ENCODE results near the gene XPO5.
A peak's percentile ranks its signal among the peaks of the same experiment; 100 is the strongest.

Gene XPO5

GRCh38 chr6:43509142-43509983 is 66.5 kb downstream of the XPO5 start:
- Histone ChIP-seq H3K27ac (ENCODE audit: low read depth in 2 of 2, low read length in 2 of 2) (no peak overlapping the region), H3K4me1 (ENCODE audit: control insufficient read depth in 2 of 2, insufficient read depth in 2 of 2, low read length in 2 of 2) (peaks cover 18 to 20% of the 10 kb centered on the region in 2 donors), H3K9ac (ENCODE audit: low read depth in 1 of 2, low read length in 2 of 2) (peak overlapping the region in 1 of 2 donors; percentile 44), H3K4me3 (ENCODE audit: low read length in 2 of 2) (peak overlapping the region; percentile 60 to 61), H3K27me3 (ENCODE audit: control insufficient read depth in 2 of 2, insufficient read depth in 2 of 2, low read length in 2 of 2) (peaks cover 8% of the 10 kb centered on the region in 2 donors), H3K9me3 (ENCODE audit: control insufficient read depth in 2 of 2, low read length in 2 of 2) (no peaks in the 10 kb centered on the region), H3K36me3 (ENCODE audit: control insufficient read depth in 2 of 2, insufficient read depth in 2 of 2, low read length in 2 of 2) (peaks cover 33 to 44% of the 10 kb centered on the region in 2 donors)

GRCh38 chr6:43508481-43509141 is 67.2 kb downstream of the XPO5 start:
- peaks cover 8% of the 10 kb centered on the region in 2 donors for H3K27me3 ChIP-seq (ENCODE audit: control insufficient read depth in 2 of 2, insufficient read depth in 2 of 2, low read length in 2 of 2)
- no peak overlapping the region for H3K9ac ChIP-seq (ENCODE audit: low read depth in 1 of 2, low read length in 2 of 2)
- H3K9me3 ChIP-seq (ENCODE audit: control insufficient read depth in 2 of 2, low read length in 2 of 2) = no peaks in the 10 kb centered on the region
- no peak overlapping the region for H3K27ac ChIP-seq (ENCODE audit: low read depth in 2 of 2, low read length in 2 of 2)
- peak overlapping the region in 1 of 2 donors; percentile 61 for H3K4me3 ChIP-seq (ENCODE audit: low read length in 2 of 2)
- peaks cover 18 to 20% of the 10 kb centered on the region in 2 donors for H3K4me1 ChIP-seq (ENCODE audit: control insufficient read depth in 2 of 2, insufficient read depth in 2 of 2, low read length in 2 of 2)
- peaks cover 34 to 38% of the 10 kb centered on the region in 2 donors for H3K36me3 ChIP-seq (ENCODE audit: control insufficient read depth in 2 of 2, insufficient read depth in 2 of 2, low read length in 2 of 2)

DNA sequence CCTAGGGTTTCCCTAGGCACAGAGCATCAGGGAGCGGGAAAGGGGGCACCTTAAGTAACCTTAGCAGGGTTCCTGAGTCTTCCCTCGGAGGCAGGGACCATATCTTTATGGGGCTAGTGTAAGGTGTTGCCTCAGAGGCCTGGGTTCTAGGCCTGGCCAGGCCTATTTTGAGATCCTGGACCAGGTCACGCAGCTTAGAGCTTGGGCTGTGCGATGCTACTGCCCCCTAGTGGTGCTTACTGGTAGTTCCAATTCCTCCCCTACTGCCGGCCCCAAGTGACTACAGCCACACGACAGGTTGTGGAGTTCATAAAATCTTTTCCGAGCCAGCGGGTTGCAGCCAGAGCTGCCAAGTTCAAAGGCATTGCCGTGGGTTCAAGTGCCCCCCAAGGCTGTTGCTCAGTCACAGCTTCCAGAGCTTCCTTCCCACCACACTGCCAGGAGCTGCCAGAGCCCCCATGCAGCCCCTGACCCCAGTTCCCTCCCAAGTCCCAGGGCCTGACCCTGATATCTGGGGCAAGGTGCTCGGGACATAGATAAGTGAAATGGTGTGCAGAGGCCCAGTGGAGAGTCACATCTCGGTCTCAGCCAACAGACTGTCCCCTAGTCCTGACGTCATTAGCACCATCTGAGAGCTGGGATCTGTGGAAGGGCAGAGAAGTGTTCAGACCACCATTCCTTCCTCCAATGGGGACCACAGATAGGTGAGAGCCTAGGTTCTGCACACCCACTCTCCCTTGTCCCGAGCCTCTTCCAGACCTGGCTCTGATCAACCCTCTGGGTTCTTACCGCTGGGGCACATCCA is 69.0 kb downstream of the XPO5 start:
- no peak overlapping the region for H3K4me3 ChIP-seq (ENCODE audit: low read length in 2 of 2)
- peaks cover 29 to 38% of the 10 kb centered on the region in 2 donors for H3K36me3 ChIP-seq (ENCODE audit: control insufficient read depth in 2 of 2, insufficient read depth in 2 of 2, low read length in 2 of 2)
- H3K4me1 ChIP-seq (ENCODE audit: control insufficient read depth in 2 of 2, insufficient read depth in 2 of 2, low read length in 2 of 2) = peaks cover 18 to 20% of the 10 kb centered on the region in 2 donors
- H3K27ac ChIP-seq (ENCODE audit: low read depth in 2 of 2, low read length in 2 of 2) = no peak overlapping the region
- peaks cover 8% of the 10 kb centered on the region in 2 donors for H3K27me3 ChIP-seq (ENCODE audit: control insufficient read depth in 2 of 2, insufficient read depth in 2 of 2, low read length in 2 of 2)
- H3K9ac ChIP-seq (ENCODE audit: low read depth in 1 of 2, low read length in 2 of 2) = no peak overlapping the region
- H3K9me3 ChIP-seq (ENCODE audit: control insufficient read depth in 2 of 2, low read length in 2 of 2) = no peaks in the 10 kb centered on the region

- H3K9ac ChIP-seq (ENCODE audit: low read depth in 1 of 2, low read length in 2 of 2) = no peak overlapping the region
- peaks cover 17 to 18% of the 10 kb centered on the region in 2 donors for H3K4me1 ChIP-seq (ENCODE audit: control insufficient read depth in 2 of 2, insufficient read depth in 2 of 2, low read length in 2 of 2)
- H3K36me3 ChIP-seq (ENCODE audit: control insufficient read depth in 2 of 2, insufficient read depth in 2 of 2, low read length in 2 of 2) = peaks cover 27 to 35% of the 10 kb centered on the region in 2 donors
- no peak overlapping the region for H3K27ac ChIP-seq (ENCODE audit: low read depth in 2 of 2, low read length in 2 of 2)
- peaks cover 8% of the 10 kb centered on the region in 2 donors for H3K27me3 ChIP-seq (ENCODE audit: control insufficient read depth in 2 of 2, insufficient read depth in 2 of 2, low read length in 2 of 2)
- no peaks in the 10 kb centered on the region for H3K9me3 ChIP-seq (ENCODE audit: control insufficient read depth in 2 of 2, low read length in 2 of 2)
- no peak overlapping the region for H3K4me3 ChIP-seq (ENCODE audit: low read length in 2 of 2)
Measured at GRCh38 chr6:43506171-43506570, 69.7 kb downstream of the XPO5 start.

DNA sequence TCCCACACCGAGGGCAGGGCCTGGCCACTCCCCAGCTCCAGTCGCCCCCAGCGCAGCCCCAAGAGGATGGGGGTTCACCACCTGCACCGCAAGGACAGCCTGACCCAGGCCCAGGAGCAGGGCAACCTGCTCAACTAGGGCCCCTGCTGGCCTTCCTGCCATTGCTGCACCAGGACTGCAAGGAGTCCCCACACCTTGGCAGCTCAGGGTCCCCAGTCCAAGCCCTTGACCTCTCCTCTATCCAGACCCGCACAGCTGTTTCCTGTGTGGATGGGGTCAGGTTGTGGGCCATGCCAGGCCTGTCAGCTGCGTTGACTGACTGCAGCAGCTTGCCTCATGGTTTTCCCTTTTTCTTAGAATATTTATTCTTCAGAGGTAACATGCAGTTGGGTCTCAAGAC is 70.1 kb downstream of the XPO5 start:
- Histone ChIP-seq H3K9ac (ENCODE audit: low read depth in 1 of 2, low read length in 2 of 2) (no peak overlapping the region), H3K4me1 (ENCODE audit: control insufficient read depth in 2 of 2, insufficient read depth in 2 of 2, low read length in 2 of 2) (peaks cover 13 to 14% of the 10 kb centered on the region in 2 donors), H3K36me3 (ENCODE audit: control insufficient read depth in 2 of 2, insufficient read depth in 2 of 2, low read length in 2 of 2) (peaks cover 32 to 38% of the 10 kb centered on the region in 2 donors), H3K27ac (ENCODE audit: low read depth in 2 of 2, low read length in 2 of 2) (no peak overlapping the region), H3K9me3 (ENCODE audit: control insufficient read depth in 2 of 2, low read length in 2 of 2) (no peaks in the 10 kb centered on the region), H3K4me3 (ENCODE audit: low read length in 2 of 2) (no peak overlapping the region), H3K27me3 (ENCODE audit: control insufficient read depth in 2 of 2, insufficient read depth in 2 of 2, low read length in 2 of 2) (peaks cover 8% of the 10 kb centered on the region in 2 donors)

- Histone ChIP-seq H3K4me1 (ENCODE audit: control insufficient read depth in 2 of 2, insufficient read depth in 2 of 2, low read length in 2 of 2) (peaks cover 9 to 10% of the 10 kb centered on the region in 2 donors), H3K9me3 (ENCODE audit: control insufficient read depth in 2 of 2, low read length in 2 of 2) (no peaks in the 10 kb centered on the region), H3K27ac (ENCODE audit: low read depth in 2 of 2, low read length in 2 of 2) (no peak overlapping the region), H3K9ac (ENCODE audit: low read depth in 1 of 2, low read length in 2 of 2) (no peak overlapping the region), H3K36me3 (ENCODE audit: control insufficient read depth in 2 of 2, insufficient read depth in 2 of 2, low read length in 2 of 2) (peaks cover 37 to 45% of the 10 kb centered on the region in 2 donors), H3K27me3 (ENCODE audit: control insufficient read depth in 2 of 2, insufficient read depth in 2 of 2, low read length in 2 of 2) (peaks cover 8% of the 10 kb centered on the region in 2 donors), H3K4me3 (ENCODE audit: low read length in 2 of 2) (no peak overlapping the region)
Measured at GRCh38 chr6:43504756-43505593, 70.9 kb downstream of the XPO5 start.

DNA sequence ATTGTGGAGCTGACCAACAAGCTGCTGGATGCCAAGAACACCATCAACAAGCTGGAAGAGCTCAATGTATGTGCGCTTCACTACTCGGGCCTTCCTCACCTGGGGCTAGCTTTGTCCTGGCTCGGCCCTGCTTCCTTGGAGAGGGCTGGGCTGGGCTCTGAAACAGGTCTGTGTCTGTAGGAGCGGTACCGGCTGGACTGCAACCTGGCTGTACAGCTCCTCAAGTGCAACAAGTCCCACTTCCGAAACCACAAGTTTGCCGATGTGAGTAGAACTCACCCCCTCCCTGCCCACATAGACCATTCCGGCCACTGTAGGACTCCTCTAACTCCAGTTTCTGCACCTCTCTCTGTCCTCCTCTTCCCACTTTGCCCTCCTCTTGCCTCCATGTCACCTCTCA is 72.4 kb downstream of the XPO5 start:
- no peak overlapping the region for H3K4me3 ChIP-seq (ENCODE audit: low read length in 2 of 2)
- no peaks in the 10 kb centered on the region for H3K9me3 ChIP-seq (ENCODE audit: control insufficient read depth in 2 of 2, low read length in 2 of 2)
- peaks cover under 1 to 3% of the 10 kb centered on the region in 2 donors for H3K4me1 ChIP-seq (ENCODE audit: control insufficient read depth in 2 of 2, insufficient read depth in 2 of 2, low read length in 2 of 2)
- peaks cover 4 to 8% of the 10 kb centered on the region in 2 donors for H3K27me3 ChIP-seq (ENCODE audit: control insufficient read depth in 2 of 2, insufficient read depth in 2 of 2, low read length in 2 of 2)
- no peak overlapping the region for H3K9ac ChIP-seq (ENCODE audit: low read depth in 1 of 2, low read length in 2 of 2)
- H3K36me3 ChIP-seq (ENCODE audit: control insufficient read depth in 2 of 2, insufficient read depth in 2 of 2, low read length in 2 of 2) = peaks cover 52 to 61% of the 10 kb centered on the region in 2 donors
- H3K27ac ChIP-seq (ENCODE audit: low read depth in 2 of 2, low read length in 2 of 2) = no peak overlapping the region

GRCh38 chr6:43502666-43503065 is 73.2 kb downstream of the XPO5 start:
- Histone ChIP-seq H3K4me1 (ENCODE audit: control insufficient read depth in 2 of 2, insufficient read depth in 2 of 2, low read length in 2 of 2) (peaks cover 0 to 3% of the 10 kb centered on the region in 2 donors), H3K27ac (ENCODE audit: low read depth in 2 of 2, low read length in 2 of 2) (no peak overlapping the region), H3K4me3 (ENCODE audit: low read length in 2 of 2) (no peak overlapping the region), H3K9me3 (ENCODE audit: control insufficient read depth in 2 of 2, low read length in 2 of 2) (no peaks in the 10 kb centered on the region), H3K9ac (ENCODE audit: low read depth in 1 of 2, low read length in 2 of 2) (no peak overlapping the region), H3K27me3 (ENCODE audit: control insufficient read depth in 2 of 2, insufficient read depth in 2 of 2, low read length in 2 of 2) (peaks cover 0 to 3% of the 10 kb centered on the region in 2 donors), H3K36me3 (ENCODE audit: control insufficient read depth in 2 of 2, insufficient read depth in 2 of 2, low read length in 2 of 2) (peaks cover 52 to 62% of the 10 kb centered on the region in 2 donors)

- Histone ChIP-seq H3K4me1 (ENCODE audit: control insufficient read depth in 2 of 2, insufficient read depth in 2 of 2, low read length in 2 of 2) (no peaks in the 10 kb centered on the region), H3K9me3 (ENCODE audit: control insufficient read depth in 2 of 2, low read length in 2 of 2) (no peaks in the 10 kb centered on the region), H3K27ac (ENCODE audit: low read depth in 2 of 2, low read length in 2 of 2) (no peak overlapping the region), H3K9ac (ENCODE audit: low read depth in 1 of 2, low read length in 2 of 2) (no peak overlapping the region), H3K27me3 (ENCODE audit: control insufficient read depth in 2 of 2, insufficient read depth in 2 of 2, low read length in 2 of 2) (no peaks in the 10 kb centered on the region), H3K4me3 (ENCODE audit: low read length in 2 of 2) (no peak overlapping the region), H3K36me3 (ENCODE audit: control insufficient read depth in 2 of 2, insufficient read depth in 2 of 2, low read length in 2 of 2) (peaks cover 52 to 61% of the 10 kb centered on the region in 2 donors)
Measured at GRCh38 chr6:43500921-43501320, 74.9 kb downstream of the XPO5 start.

Measured in mucosa of rectum (tissue), 2 donors.